Measurements from ENCODE around the gene EFNB3. TPM values are rescaled to one million over a fixed set of nuclear protein-coding genes. Genes with fewer than 3 reads are reported as not detected.

The EFNB3 gene
- polyA plus RNA-seq, 1 donor from 2014 or later, result 36.4 TPM

- Histone ChIP-seq H3K4me2 (ENCODE audit: low read length) (no peak overlapping the region), H4K20me1 (ENCODE audit: insufficient read depth) (no peaks in the 10 kb centered on the region), H3F3A (ENCODE audit: insufficient read depth, low read length, poor library complexity, severe bottlenecking) (no peaks in the 10 kb centered on the region), H3K27ac (ENCODE audit: low read length) (no peak overlapping the region), H3K4me3 (ENCODE audit: low read length) (no peak overlapping the region), H3K9me2 (ENCODE audit: insufficient read depth, low read length) (no peaks in the 10 kb centered on the region), H3K9me3 (ENCODE audit: low read length) (no peaks in the 10 kb centered on the region), H3K79me2 (replicated peaks; ENCODE audit: insufficient read depth, low read length) (no peaks in the 10 kb centered on the region), H3K36me3 (ENCODE audit: insufficient read depth, low read length) (peaks cover 6% of the 10 kb centered on the region), H2AFZ (ENCODE audit: low read depth, low read length) (no peak overlapping the region), H3K9ac (ENCODE audit: low read length) (no peak overlapping the region), H3K27me3 (ENCODE audit: insufficient read depth, low read depth, low read length) (no peaks in the 10 kb centered on the region)
- TF ChIP-seq SMC3 (conservative IDR thresholded peaks at IDR 0.05; ENCODE audit: poor library complexity) (no peak), EZH2 (IDR thresholded peaks at IDR 0.05; ENCODE audit: borderline replicate concordance, insufficient read depth, low read length, poor library complexity, severe bottlenecking) (no peak), RAD21 (conservative IDR thresholded peaks at IDR 0.05) (no peak), POLR2AphosphoS5 (IDR thresholded peaks at IDR 0.05) (no peak), MXI1 (conservative IDR thresholded peaks at IDR 0.05; ENCODE audit: poor library complexity, severe bottlenecking) (no peak), REST (IDR thresholded peaks at IDR 0.05; ENCODE audit: borderline replicate concordance) (no peak), CTCF (IDR thresholded peaks at IDR 0.05; ENCODE audit: poor library complexity, severe bottlenecking) (no peak)
These were observed 36.5 kb upstream of the EFNB3 start for GRCh38 chr17:7668482-7668881.

- no peak overlapping the region for H3K4me3 ChIP-seq (ENCODE audit: low read length)
- H3K79me2 ChIP-seq (replicated peaks; ENCODE audit: insufficient read depth, low read length), result no peaks in the 10 kb centered on the region
- no peaks in the 10 kb centered on the region for H3K9me2 ChIP-seq (ENCODE audit: insufficient read depth, low read length)
- H3K9me3 ChIP-seq (ENCODE audit: low read length), result no peaks in the 10 kb centered on the region
- no peak overlapping the region for H3K4me2 ChIP-seq (ENCODE audit: low read length)
- H3F3A ChIP-seq (ENCODE audit: insufficient read depth, low read length, poor library complexity, severe bottlenecking), result no peaks in the 10 kb centered on the region
- no peaks in the 10 kb centered on the region for H3K27me3 ChIP-seq (ENCODE audit: insufficient read depth, low read depth, low read length)
- peak; percentile 27 for TF ChIP-seq CTCF (IDR thresholded peaks at IDR 0.05; ENCODE audit: poor library complexity, severe bottlenecking)
- TF ChIP-seq POLR2AphosphoS5 (IDR thresholded peaks at IDR 0.05), result no peak
- no peak overlapping the region for H2AFZ ChIP-seq (ENCODE audit: low read depth, low read length)
- no peak overlapping the region for H3K9ac ChIP-seq (ENCODE audit: low read length)
- no peaks in the 10 kb centered on the region for H4K20me1 ChIP-seq (ENCODE audit: insufficient read depth)
- H3K27ac ChIP-seq (ENCODE audit: low read length), result no peak overlapping the region
- peaks cover 11% of the 10 kb centered on the region for H3K36me3 ChIP-seq (ENCODE audit: insufficient read depth, low read length)
These were observed 31.8 kb upstream of the EFNB3 start for GRCh38 chr17:7673239-7673638.
